GM19099 (cell line): Measurements from ENCODE around the gene DCDC2.

Source experiments
- POLR2A ChIP-seq: IDR thresholded peaks from 3 replicates; pipeline ENCODE4 v1.6.1; 2011; ENCODE audit warnings: low read depth; ENCODE audit not compliant: insufficient read length; ENCODE audit errors: extremely low read depth

Gene DCDC2

DNA sequence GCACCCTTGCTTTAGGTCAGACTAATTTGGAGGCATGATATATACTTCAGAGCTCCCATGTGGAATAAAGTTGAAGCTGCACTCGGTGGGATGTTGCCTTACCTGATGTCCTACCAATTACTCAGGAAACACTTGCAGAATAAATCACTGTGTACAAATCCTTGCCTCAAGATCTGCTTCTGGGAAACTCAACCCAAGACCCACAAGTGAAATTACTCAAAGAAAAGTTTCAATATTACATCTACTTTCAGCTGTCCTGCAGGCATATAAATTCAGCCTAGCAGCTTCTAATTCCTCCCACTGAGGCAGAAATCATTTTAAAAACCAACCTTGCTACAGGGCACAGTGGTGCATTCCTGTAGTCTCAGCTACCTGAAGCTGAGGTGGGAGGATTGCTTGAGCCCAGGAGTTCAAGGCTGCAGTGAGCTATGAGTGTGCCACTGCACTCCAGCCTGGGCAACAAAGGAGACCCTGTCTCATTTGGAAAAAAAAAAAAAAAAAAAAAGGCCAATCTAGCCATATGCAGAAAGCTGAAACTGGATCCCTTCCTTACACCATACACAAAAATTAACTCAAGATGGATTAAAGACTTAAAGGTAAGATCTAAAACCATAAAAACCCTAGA is 20.7 kb upstream of the DCDC2 start:
- TF ChIP-seq POLR2A: no peak

GRCh38 chr6:24376871-24377270 is 19.0 kb upstream of the DCDC2 start:
- no peak for TF ChIP-seq POLR2A

- TF ChIP-seq POLR2A: no peak
Observed at GRCh38 chr6:24374612-24375011, 16.8 kb upstream of the DCDC2 start.

DNA sequence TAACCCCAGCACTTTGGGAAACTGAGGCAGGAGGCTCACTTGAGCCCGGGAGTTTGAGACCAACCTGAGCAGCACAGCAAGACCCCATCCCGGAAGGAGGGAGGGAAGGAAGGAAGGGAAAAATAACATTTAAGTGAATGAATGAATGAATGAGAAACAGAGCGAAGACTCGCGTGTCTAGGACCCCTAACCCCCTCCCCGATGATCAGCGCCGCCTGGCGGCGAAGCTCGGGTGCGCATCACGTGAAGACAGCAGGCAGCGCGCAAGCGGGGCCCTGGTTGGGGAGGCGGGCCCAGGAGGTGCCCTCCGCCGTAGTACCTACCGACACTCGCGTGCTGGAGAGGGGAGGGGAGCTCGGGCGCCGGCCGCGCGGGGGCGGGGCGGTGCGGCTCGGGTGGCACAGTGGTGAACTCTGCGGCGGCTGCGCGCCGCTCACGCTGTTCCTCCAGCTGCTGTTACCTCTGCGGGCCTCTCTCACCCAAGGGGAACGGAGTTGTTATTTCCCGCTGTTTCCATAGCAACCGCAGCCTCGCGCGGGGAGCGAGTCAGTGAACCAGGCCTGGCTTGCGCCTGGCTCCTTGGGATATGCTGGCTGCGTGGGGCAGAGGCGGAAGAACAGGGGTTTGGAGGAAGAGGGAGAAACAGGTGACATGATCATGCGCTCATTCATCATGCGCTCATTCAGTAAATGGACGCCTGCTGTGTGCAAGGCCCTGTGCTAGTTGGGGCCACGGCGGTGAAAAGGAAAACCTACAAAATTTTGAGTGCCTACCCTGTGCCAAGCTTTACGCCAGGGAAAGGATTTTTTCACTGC is 2.0 kb upstream of the DCDC2 start:
- no peak for TF ChIP-seq POLR2A

DNA sequence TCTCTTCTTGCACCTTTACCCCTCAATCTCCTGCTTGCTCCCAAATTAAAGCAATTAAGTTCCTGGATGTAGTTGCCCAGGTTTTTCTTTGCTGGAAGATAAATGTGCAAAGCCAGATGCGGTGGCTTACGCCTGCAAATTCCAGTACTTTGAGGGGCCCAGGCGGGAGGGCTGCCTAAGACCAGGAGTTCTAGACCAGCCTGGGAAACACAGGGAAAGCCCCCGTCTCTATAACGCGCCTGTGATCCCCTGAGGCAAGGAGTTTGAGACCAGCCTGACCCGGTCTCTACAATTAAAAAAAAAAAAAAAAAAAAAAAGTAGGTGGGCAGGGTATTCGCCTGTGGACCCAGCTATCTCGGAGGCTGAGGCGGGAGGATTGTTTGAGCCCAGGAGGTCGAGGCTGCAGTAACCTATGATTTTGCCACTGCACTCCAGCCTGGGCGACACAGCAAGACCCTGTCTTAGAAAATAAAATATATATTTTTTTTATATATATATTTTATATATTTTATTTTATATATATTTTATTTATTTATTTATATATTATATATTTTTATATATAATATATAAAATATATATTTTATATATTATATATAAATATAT is 461 bp upstream of the DCDC2 start:
- no peak for TF ChIP-seq POLR2A

- TF ChIP-seq POLR2A: no peak
Observed at GRCh38 chr6:24356310-24356973, 1.4 kb downstream of the DCDC2 start.

DNA sequence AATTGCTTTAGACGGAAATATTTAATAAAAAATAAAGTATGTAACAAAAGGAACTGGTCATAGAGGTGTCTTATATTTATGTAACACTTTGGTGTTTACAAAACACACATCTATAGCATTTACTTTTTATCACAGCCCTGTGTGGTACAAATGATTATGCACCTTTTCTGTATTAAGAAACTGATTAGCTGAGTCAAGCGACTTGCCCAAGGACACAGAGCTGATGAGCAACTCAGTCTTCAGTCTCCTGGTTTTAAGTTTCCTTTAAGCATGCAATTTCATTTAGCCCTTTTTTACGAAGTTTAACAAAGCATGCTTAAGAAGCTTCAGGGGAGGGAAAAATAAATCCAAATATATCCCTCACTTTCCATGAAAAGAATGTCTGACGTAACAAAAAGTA is 2.5 kb downstream of the DCDC2 start:
- TF ChIP-seq POLR2A: no peak

GRCh38 chr6:24353861-24354260 is 4.0 kb downstream of the DCDC2 start:
- no peak for TF ChIP-seq POLR2A

DNA sequence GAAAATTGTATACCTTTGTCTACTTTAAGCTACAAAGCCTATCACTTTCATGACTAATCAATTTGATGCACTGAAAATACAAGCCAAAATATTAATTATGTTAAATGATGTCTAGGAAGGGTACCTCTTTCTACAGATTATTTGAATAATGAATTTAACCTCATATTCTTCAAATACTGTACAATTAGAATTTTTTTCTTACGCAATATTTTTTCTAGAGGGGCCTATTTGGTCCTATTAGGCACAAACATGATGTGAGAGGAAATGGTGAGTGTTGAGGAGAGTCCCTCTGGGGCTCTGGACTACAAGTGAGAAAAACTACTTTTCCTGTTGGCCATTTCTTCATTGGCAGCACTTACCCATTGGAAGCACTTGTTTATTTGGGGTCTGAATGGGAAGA is 5.4 kb downstream of the DCDC2 start:
- no peak for TF ChIP-seq POLR2A

DNA sequence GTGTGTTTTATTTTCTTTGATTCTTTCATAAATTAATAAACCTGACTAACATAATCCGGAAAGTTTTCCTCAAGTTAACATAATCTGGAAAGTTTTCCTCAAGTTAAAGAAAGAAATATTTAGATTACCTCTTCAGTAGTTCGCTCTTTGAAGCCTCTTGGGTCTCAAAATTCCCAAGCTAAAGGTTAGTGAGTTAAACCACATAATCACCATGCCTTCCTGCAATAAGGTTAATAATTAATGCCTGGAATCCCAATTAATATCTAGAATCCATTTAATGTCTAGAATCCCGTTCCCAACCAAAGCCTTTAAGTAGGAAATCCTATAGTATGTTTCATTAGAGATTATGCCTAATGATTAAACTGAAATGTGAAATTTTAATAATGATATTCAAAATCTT is 12.9 kb downstream of the DCDC2 start:
- no peak for TF ChIP-seq POLR2A

DNA sequence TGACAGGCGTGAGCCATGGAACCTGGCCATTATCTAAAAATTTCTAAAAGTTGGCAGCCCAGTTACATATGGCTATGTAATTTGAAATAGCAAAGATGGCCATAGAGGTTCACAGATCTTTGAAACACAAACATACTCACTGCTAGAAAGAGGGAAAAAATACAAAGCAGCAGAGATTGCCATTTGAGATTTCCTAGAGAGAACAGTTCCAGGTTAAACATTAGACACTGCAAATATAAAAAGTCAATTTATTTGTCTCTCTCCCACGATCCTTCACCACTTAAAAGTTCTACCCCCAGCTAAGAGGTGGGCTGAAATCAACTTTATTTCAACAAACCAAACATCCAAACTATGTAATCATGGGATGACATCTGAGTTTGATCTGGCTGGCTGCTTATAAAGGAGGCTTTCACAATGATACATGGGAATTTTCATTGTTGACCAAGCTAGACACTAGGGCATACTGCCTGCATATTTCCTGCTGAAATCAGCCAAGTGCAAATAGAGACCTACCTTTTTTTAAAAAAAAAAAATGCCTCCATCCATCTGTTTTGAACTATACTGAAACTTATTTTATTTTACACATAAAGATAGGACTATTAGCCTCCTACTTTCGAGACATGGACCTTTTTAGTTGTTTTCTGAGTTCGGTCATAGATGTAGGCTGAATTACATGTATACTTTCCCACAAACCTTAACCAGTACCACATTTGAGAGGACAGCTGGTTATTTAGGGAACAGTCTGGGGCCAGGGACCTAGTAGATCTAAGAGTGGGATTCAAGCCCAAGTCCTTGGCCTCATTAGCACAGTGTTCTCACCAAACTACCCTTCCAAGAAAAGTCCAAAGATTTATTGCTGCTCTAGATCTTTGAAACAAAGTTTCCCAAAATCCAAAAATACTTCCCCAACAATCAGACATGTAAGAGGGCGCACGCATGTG is 16.6 kb downstream of the DCDC2 start:
- TF ChIP-seq POLR2A: no peak

GRCh38 chr6:24339932-24340331 is 17.9 kb downstream of the DCDC2 start:
- TF ChIP-seq POLR2A: no peak

DNA sequence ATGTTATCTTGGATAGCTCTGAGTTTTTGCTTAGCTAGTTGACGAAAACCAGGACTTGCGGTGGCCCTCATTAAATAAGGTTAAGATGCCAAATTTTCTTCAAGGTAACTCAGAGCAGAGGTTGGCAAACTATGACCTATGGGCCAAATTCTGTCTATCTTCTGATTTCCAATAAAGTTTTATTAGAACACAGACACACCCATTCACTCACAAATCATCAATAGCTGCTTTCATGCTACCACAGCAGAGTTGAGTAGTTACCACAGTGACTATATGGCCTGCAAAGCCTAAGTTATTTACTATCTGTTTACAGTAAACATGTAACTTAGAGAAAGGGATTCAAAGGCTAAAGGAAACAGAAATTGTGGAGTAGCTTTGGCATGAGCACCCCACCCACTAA is 23.6 kb downstream of the DCDC2 start:
- TF ChIP-seq POLR2A: no peak

GRCh38 chr6:24332317-24332716 is 25.5 kb downstream of the DCDC2 start:
- no peak for TF ChIP-seq POLR2A
